Iris pigment epithelial cell (primary cell): ENCODE measurements around the gene SCN3A.

Source experiments
- DNase-seq: peaks from one replicate; pipeline ENCODE4 v3.0.0-alpha.2; 2011; ENCODE audit warnings: low read depth

Gene SCN3A

DNA sequence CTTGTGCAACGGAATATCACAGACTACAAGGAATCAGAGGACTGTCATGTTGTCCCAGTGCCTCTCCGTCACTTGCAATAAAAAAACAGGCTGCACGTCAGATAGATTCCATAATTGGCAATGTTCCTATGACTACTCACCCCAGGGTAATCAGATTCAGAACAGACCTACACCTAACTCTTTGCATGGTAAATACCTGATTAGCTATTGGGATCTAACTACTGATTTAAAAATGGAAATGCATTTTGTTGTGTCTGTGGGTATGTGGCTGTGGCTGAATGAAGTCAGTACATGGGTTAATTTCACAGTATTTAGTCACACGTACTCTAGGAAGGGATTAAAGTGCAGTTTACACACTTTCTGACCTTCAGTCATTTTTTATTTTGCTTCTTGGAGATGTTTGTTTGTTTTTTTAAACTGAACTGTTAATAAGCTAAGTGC lies 91.7 kb downstream of the SCN3A start:
- no peak for DNase-seq

DNA sequence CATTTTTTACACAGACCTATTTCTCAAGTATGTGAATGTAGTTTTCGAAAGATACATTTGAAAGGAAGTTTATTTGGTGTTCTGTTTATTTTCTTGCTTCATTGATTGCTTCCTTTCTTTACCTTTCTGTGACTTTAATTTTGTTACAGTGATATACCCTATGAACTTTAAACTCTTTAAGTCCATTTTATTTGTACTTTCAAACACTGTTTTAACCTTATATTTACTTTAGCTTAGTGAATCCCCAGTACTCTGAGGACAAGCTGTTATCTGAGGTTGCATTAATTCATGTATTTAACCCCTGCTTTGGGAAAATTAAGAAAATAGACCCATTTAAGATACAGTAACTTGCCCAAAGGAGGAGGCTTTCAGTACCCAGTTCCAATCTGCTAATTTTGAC lies 93.5 kb downstream of the SCN3A start:
- no peak for DNase-seq

DNA sequence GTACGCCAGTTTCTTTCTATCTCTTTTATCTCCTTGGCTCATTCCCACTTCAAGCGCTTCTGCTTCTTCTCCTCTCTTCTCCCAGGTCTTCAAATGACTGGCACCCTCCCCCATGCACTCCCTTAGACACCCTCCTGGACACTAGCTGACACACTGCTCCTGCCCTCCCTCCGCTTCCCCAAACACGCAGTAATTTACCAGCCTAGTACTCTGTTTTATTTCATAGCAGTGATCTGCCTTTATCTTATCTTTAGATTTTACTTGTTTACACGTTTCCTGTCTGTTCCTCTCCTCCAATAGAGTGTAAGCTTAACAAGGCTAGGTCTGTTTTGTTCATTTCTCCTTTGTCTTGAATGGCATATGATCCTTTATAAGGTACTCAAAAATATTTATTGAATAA lies 93.9 kb downstream of the SCN3A start:
- no peak for DNase-seq

DNA sequence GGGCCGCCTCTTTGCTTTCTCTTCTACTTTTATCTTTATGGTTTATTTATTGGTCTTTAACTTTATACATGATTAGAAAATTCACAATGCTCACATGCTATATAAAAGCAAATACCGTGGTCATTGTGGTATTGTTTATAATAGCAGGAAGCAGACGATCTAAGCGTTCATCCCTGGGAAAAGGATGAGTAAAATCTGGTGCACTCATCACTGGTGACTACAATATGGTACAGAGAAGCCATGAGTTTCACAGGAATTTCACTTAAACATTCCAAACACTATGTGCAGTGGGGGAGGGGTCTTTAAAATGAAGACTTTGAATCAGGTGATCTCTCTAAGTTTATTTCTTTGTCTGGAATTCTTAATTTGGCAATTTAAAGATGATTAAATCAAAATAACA lies 97.9 kb downstream of the SCN3A start:
- DNase-seq: no peak

DNA sequence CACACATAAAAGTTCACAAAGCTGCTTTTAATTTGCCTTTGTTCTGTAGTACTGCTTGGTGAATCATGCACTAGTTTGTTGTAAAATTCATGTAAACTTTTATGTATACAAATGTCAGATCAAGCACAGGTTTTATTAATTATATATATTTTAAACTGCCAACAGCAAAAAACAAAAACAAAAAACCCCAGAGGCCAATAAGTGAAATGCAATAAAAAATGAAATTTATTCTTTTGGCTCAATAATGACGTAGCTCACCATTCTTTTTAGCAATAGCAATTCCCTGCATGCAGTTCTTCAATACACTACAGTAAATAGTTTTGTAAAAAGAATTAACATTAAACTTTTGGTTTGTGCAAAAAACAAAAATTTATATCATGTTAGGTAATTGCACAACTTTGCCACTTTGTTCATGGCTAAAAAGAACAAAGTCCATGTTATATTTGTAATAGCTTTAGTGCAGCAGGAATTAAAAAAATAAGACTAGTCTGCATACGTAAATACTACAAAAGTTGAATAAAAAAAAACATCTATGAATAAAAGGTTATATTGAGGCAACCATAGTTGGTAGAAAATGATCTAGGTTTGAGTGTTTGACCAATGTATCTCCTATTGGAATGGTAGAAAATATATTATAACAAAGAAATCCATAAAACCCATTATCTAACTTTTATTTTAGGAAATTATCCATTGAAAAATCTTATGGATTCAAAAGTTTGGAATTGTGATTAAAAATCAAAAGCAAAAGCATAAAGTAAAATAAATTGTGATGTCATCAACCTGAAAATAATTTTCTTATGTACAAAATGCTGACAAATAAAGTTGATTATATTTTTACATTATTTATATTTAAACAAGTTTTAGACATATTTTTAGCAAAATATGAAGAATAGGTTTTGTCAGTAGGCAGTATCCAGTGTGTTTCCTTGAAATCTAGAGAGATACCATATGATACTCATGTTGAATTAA lies 115.6 kb downstream of the SCN3A start:
- no peak for DNase-seq

DNA sequence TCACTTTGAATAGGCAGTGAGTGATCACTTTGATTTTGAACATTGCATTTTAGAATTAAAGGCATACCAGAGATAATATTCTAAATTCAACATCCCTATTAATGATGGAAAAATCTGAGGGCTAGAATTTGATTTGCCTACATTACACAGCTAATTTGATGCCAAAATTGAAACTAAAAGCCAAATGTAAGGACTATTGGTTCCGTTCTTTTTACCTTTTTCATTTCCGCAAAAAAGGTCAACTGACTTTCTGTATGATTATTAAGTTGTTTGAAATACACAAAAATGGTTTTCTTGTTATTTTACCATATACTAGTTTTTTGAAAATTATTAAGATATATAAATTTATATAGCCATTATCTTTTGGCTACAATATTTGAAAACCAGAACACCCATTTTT lies 117.5 kb downstream of the SCN3A start:
- DNase-seq: no peak

DNA sequence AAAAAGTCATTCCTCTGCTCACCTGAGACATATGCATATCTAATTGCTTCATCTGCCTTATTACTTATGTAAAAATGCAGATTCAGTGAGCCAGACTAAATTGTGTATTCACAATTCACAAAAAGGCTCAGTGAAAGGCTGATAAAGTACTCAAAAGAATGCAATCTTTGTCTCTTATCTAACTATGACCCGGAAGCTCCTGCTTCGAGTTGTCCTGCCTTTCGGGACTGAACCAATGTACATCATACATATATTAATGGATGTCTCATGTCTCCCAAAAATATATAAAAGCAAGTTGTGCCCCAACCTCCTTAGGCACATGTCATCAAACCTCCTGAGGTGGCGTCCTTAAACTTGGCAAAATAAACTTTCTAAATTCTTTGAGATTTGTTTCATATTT lies 120.5 kb downstream of the SCN3A start:
- DNase-seq: no peak

DNA sequence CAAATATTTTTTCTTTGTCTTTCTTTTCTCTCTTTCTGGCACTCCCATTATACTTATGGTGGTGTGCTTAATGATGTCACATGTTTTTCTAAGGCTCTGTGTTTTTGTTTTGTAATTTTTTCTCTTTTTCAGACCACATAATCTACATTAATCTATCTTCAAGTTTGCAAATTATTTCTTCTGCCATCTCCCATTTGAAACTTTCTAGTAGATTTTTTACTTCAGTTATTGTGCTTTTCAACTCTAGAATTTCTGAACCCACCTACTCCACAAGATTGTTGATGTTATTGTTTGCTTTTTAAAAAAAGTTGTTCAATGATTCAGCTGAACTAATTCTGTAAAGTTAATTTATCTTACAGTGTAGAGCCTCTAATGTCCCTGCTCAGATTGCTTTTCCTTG lies 121.4 kb downstream of the SCN3A start:
- no peak for DNase-seq

DNA sequence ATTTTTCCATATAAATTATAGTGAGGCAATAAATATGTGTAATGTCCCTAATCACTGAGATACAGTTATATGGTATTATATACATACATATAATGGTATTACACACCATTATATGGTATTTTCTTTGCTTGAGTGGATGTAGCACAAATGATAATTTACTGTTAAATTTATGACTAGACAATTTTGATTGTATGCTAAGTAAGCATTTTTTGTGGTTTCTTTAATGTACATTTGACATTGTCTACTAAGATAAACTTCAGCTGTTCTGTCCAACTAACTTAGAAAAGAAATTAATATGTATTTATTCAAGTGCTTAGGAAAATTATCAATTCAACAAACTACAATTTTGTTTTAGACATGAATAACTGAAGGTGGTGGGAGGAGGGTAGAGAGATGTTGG lies 122.6 kb downstream of the SCN3A start:
- DNase-seq: no peak

DNA sequence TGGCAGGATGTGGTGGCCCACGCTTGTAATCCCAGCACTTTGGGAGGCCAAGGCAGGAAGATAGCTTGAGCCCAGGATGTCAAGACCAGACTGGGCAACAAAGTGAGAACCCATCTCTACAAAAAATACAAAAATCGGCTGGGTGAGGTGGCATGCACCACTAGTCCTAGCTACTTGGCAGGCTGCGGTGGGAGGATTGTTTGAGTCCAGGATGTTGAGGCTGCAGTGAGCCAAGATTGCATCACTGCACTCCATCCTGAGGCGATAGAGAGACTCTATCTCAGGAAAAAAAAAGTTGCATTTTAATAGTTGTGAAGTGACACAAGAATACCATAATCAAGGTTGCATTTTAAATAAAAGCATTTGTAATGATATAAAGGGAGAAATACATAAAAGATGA lies 124.4 kb downstream of the SCN3A start:
- no peak for DNase-seq

DNA sequence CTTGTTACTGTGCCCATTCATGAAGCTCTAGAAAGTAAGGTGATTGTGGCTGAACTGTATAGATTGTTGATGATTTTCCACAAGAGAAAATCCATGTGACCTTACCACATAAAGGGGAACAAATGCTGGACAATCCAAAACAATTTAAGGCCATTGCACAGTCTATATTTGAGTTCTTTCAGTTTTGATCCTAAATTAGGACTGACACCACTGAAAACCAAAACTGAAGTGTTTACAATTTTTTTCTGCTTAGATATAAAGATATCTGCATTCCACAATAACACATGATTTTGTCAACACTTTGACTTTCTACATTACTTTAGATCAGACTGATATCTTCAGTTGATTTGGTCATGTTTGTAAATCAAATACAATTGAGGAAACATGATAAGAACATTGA lies 124.9 kb downstream of the SCN3A start:
- no peak for DNase-seq

DNA sequence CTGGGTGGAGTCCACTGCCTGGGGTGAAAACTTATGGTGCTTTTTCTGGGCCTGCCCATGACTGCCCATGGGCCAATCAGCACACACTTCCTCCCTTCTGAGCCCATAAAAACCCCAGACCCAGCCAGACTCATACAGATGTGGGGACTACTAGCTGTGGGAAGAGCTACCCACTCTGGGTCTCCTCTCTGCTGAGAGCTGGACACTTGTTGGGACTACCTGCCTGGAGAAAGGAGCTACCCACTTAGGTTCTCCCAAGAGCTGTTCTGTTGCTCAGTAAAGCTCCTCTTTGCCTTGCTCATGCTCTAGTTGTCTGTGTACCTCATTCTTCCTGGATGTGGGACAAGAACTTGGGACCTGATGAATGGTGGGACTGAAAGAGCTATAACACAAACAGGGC lies 129.0 kb downstream of the SCN3A start:
- no peak for DNase-seq

DNA sequence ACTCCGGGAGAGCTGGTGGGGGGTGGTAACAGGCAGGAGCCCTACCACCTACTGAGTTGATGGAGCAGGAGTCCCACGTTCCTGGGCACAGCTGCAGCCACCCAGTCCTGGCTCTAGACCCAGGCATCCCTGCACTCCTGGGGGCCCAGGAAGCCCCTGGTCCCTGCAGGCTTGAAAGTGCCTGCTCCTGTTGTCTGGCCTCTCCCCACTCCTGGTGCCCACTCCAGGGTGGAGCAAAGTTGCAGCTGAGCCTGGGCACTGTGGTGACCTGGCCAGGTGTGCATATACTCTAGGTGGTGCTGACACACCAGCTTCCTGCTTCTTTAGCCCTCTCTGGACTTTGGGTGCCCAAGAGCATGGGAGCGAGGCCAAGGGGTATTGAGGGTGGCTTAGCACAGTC lies 129.5 kb downstream of the SCN3A start:
- DNase-seq: no peak

DNA sequence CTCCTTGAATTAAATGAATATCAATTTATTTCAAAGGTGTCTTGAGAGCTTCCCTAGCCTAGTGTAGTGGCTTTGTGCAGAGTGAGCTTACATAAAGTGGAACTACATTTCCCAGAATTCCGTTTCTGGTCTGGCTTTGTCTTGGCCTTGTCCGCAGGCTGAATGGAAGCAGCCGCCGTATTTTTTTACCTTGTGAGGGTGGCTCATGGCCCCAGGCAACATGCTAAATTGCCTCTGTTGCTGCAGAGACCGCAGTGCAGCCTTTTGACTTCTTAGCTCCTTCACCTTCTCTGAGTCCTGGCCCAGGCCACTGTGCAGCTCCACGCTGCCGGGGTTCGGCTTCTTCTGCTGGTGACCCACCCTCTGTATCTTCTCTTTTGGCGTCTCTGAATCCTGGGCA lies 133.8 kb downstream of the SCN3A start:
- no peak for DNase-seq

DNA sequence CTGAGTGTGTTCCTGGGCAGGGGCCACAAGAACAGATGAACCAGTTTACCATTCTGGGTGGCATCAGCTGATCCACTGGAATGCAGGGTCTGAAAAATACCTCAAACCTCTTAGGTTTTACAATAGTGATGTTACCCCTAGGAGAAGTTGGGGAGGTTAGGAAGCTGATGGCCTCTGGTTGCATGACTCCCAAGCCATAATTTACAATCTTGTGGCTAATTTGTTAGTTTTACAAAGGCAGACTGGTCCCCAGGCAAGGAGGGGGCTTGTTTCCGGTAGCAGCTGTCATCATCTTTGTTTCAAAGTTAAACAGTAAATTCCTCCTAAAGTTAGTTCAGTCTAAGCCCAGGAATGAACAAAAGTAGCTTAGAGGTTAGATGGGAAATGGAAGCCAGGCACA lies 134.7 kb downstream of the SCN3A start:
- DNase-seq: no peak

DNA sequence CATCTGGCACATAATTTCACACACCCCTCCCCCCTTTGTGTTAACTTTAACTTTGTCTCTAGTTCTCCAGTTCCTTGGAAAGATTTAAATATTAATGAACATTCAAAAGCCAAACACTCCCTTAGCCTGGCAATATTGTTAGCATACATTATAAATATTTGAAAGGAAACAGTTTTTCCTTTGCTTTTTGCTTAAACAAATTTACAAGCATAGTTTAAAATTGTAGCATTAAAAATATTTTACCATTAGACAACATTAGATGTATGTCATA lies 135.4 kb downstream of the SCN3A start:
- no peak for DNase-seq

DNA sequence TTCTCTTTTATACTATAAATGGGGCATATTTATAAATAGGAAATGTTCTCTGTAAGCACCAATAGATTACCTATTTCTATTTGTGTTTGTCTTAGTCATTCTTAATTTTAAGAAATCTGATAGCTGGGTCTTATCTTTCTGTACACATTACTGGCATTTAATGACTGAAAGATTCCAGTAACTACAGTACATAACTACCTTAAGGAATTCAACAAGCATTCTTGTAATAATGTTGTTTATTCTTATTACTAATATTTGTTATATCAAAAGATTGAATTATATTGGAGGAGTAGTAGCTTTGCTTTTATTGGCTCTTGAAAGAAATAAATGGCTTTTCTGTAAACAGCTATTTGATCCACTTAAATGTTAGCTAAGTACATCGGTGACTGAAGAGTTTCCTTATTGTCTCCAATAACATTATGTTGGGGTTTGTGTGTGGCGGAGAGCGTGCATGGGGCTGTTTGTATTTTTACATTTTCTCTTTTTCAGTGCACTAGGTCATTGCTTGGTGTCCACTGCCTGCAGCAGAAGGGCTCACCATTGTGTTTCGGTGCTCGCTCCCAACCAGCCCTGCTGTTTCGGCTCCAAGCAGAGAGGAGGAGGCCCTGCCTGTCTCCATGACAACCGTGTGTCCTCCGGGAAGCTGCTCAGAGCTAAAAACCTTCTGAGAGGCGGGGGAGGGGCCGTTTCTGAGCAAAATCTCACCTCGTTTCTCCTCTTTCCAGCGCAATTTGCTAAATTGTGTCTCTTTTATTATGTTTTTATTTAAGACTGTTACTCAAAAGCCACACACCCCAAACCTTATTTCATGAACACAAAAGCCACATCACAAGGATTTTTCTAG lies 136.0 kb downstream of the SCN3A start:
- peak; percentile 28 for DNase-seq

DNA sequence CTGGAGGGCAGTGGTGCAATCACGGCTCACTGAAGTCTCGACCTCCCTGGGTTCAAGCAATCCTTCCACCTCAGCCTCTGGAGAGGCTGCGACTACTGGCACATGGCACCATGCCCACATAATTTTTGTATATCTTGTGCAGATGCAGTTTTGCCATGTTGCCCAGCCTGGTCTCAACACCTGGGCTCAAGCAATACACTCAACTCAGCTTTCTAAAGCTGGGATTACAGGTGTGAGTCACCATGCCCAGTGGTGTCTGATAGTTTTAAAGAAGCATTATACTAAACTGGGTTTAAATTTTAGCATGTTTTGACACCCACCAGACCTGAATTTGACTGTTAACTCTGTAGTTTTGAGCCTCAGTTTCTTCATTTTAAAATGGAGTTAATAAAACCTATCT lies 139.1 kb downstream of the SCN3A start:
- DNase-seq: no peak

DNA sequence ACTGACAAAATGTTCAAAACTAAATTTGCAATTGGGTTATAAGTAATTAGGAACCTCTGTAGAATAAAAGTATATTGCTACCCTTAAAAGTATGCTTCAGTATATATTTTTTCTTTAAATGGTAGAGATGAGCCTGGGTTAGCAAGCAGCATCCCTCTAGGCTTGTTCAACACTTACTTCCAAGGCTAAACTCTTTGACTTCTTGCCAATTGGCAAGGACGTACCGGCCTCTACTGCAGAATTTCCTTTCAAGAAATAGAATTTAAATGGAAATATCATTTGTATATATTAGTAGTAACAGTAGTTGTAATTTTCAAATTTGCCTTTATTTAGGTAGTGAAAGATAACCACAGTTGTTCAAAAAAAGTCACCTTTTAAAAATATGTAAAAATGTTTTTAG lies 143.4 kb downstream of the SCN3A start:
- DNase-seq: no peak

DNA sequence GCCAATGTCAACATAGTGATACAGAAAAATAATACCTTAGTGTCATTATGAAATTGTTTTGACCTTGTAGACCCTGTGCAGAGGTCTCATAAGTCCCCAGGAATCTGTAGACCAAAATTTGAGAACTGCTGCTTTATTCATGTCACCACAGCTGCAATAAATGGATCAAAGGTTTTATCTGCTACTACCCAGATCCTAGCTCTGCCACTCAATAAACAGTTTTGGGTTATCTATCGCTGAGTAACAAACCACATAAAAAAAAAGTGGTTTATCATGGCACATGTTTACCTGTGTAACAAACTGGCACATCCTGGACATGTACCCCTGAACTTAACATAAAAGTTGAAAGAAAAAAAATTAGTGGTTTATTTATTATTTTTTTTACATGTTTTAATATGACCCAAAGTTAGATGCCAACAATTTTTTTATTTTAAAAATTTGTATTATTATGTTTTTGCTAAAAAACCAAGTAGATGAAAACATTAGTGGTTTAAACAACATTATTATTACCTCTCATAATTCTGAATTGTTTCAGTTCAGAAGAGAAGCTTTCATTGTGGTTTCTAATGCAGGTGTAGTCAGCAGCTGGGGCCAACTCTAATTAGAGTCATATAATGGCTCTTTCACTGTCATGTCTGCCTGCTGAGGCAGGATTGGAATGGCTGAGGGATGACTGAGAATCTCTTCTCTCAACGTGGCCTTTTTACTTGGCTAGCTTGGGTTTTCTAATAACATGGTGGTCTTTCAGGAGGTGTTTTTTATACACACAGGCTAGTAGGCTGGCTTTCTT lies 145.2 kb downstream of the SCN3A start:
- DNase-seq: no peak

DNA sequence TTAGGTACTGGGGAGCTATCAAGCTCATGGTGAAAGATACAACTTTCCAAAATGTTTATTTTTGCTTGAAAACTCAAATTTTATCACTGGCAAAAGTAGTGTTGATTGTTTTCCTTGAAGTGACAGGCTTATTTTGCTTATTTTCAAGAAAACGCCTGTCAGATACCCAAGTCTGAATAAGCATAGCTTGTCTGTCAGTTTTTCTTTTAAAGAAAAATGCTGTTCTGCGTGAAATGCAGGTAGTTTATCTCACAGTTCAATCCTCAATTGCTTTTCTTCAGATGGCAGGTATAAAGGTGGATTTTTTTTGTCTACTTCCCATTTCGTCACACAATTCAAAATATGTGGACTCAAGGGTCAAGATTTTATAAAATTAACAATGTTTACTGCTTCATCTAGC lies 145.9 kb downstream of the SCN3A start:
- DNase-seq: no peak

DNA sequence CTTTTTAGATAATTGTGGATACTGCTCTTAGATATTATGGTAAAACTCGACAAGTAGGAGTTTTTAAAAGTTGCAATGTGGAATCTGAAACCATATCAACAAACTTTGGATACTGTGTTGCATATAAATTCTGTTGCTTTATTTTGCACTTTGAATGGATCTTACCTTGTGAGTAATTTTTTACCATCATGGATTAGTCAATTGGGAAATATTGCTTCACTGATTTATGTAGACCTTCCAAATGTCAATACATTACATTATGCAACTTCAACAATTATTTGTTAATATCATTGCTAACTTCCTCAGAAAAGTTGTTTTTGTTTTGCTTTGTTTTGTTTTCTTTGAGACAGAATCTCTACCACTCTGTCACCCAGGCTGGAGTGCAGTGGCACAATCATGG lies 146.5 kb downstream of the SCN3A start:
- no peak for DNase-seq

DNA sequence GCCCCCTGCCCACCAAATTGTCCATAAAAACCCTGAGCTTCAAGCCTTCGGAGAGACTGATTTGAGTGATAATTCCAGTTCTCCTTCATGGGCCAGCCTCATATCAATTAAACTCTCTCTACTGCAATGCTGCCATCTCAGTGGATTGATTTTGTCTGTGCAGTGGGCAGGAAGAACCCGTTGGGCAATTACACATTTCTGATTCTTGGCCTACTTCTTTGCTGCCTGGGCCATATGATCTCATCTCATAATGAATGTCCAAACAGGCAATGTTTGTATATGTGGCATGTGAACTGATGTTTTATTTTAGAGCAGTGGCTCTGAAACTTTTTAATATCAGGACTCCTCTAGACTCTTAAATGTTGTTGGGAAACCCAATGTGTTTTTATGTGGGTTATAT lies 147.3 kb downstream of the SCN3A start:
- no peak for DNase-seq
